T-cell (primary cell): ENCODE results near the gene FHIT. TPM values are rescaled to one million over a fixed set of nuclear protein-coding genes. Genes with fewer than 3 reads are reported as not detected.

Experiments
- ATAC-seq, 4 experiments: fragments of 200-7000 bp in 3 of 4; fragments of 150-1000 bp in 1 of 4; cut with Tn5 transposase; replicated peaks in 1 of 4; 1 replicate in 3 of 4; 2 replicates in 1 of 4; pipeline ENCODE4 v1.10.0; 2021; ENCODE audit warnings: moderate library complexity in 3 of 4, mild to moderate bottlenecking in 2 of 4, moderate number of reproducible peaks in 1 of 4
- CTCF ChIA-PET, 2 donors: fragments of 300-600 bp; sonication (Branson Sonifier 250); formaldehyde crosslinking; loops; one replicate each; lab custom pipeline; 2022; ENCODE audit warnings: antibody characterized with exemption in 2 of 2; lab: Charles Lee
- POLR2A ChIA-PET, 2 donors: fragments of 300-600 bp; sonication (Branson Sonifier 250); formaldehyde crosslinking; loops; one replicate each; lab custom pipeline; 2022; ENCODE audit warnings: antibody characterized with exemption in 2 of 2; lab: Charles Lee
- DNase-seq, 35 experiments: peaks; one replicate each; pipeline versions ENCODE4 v3.0.0 to v3.0.0-alpha.2; 2013 to 2023
- H3K27ac ChIP-seq: one replicate; pipeline ENCODE4 v1.5.1; 2013; ENCODE audit warnings: low read length
- H3K27me3 ChIP-seq, 2 experiments: replicated peaks in 1 of 2; 1 replicate in 1 of 2; 2 replicates in 1 of 2; pipeline versions ENCODE4 v1.6.1 to v1.7.0; 2013; ENCODE audit warnings: low read length in 1 of 2, mixed read lengths in 1 of 2; ENCODE audit not compliant: control insufficient read depth in 2 of 2, insufficient read depth in 2 of 2; ENCODE audit errors: extremely low read depth in 1 of 2
- H3K36me3 ChIP-seq, 2 donors: 1 replicate in 1 of 2; 2 replicates in 1 of 2; pipeline versions ENCODE4 v1.6.1 to v1.7.0; 2013; ENCODE audit warnings: low read length in 1 of 2; ENCODE audit not compliant: control insufficient read depth in 2 of 2, insufficient read depth in 1 of 2; ENCODE audit errors: extremely low read depth in 1 of 2
- H3K4me1 ChIP-seq, 2 experiments: 1 replicate in 1 of 2; 2 replicates in 1 of 2; pipeline versions ENCODE4 v1.6.1 to v1.7.0; 2013; ENCODE audit warnings: low read length in 2 of 2, mixed read lengths in 1 of 2; ENCODE audit not compliant: insufficient read depth in 2 of 2, control insufficient read depth in 1 of 2; ENCODE audit errors: extremely low read depth in 1 of 2
- H3K4me3 ChIP-seq, 2 donors: 1 replicate in 1 of 2; 2 replicates in 1 of 2; pipeline versions ENCODE4 v1.5.1 to v1.7.0; 2013; ENCODE audit warnings: mild to moderate bottlenecking in 2 of 2, low read length in 1 of 2, moderate library complexity in 1 of 2; ENCODE audit not compliant: control insufficient read depth in 1 of 2; ENCODE audit errors: extremely low read depth in 1 of 2
- H3K9me3 ChIP-seq: 2 replicates; pipeline ENCODE4 v1.7.0; 2013
- H3K27ac Mint-ChIP-seq, 2 donors: one replicate each; pipeline ENCODE4 v1.8.0; 2020 to 2021; ENCODE audit warnings: mild to moderate bottlenecking in 2 of 2, mixed read lengths in 2 of 2
- H3K27me3 Mint-ChIP-seq, 2 donors: one replicate each; pipeline ENCODE4 v1.8.0; 2021 to 2022; ENCODE audit warnings: mixed read lengths in 2 of 2
- H3K36me3 Mint-ChIP-seq: one replicate; pipeline ENCODE4 v1.8.0; 2021; ENCODE audit warnings: mixed read lengths
- H3K4me1 Mint-ChIP-seq, 3 donors: one replicate each; pipeline ENCODE4 v1.8.0; 2020 to 2022; ENCODE audit warnings: mixed read lengths in 3 of 3, mild to moderate bottlenecking in 1 of 3
- H3K4me3 Mint-ChIP-seq, 3 donors: one replicate each; pipeline ENCODE4 v1.8.0; 2020 to 2022; ENCODE audit warnings: mild to moderate bottlenecking in 3 of 3, mixed read lengths in 3 of 3, moderate library complexity in 3 of 3
- H3K9me3 Mint-ChIP-seq, 3 donors: one replicate each; pipeline ENCODE4 v1.8.0; 2020 to 2022; ENCODE audit warnings: mixed read lengths in 3 of 3
- WGBS: methylation state at CpG from one replicate; pipeline ENCODE4 v1.1.5; 2013; ENCODE audit warnings: missing lambda C conversion rate; ENCODE audit not compliant: insufficient coverage; 5-methylcytosine and 5-hydroxymethylcytosine counted together
- total RNA-seq, 35 experiments: library from RNA in 6 of 35; stranded (reverse) in 6 of 35; fragments of 120-200 nt in 1 of 35; gene quantifications; one replicate each; pipeline versions ENCODE4 v1.2.1 to v1.2.4 and lab custom pipeline; 2013 to 2026

FHIT gene
- total RNA-seq, 5 donors from 2014 or later (not counting 1 experiment from before 2014, with no cell fraction given) = 33.1 to 197 (median 78.3) TPM

- ATAC-seq (no peak), DNase-seq (no peak)
- WGBS = 100% methylated on average over 1 of the region's 1 CpG
- H3K9me3 Mint-ChIP-seq = peaks cover 6 to 15% (median 8%) of the 10 kb centered on the region in 3 donors
- peak overlapping the region in 1 of 3 donors; percentile 19 for H3K4me3 Mint-ChIP-seq
- H3K36me3 ChIP-seq = peaks cover 0 to 4% of the 10 kb centered on the region in 2 donors
- ChIA-PET CTCF (no interaction called here), POLR2A (interaction anchor here in 1 of 2 donors (0.6 kb wide), 1 partner anchor 33 kb away, joined by 3 read pairs; no protein-coding TSS in a partner anchor)
- H3K27me3 ChIP-seq = no peaks in the 10 kb centered on the region
- H3K9me3 ChIP-seq = no peaks in the 10 kb centered on the region
- no peaks in the 10 kb centered on the region for H3K27me3 Mint-ChIP-seq
- H3K4me3 ChIP-seq = no peak overlapping the region
- H3K4me1 ChIP-seq = peaks cover 15 to 17% of the 10 kb centered on the region in 2 experiments
- no peak overlapping the region for H3K27ac ChIP-seq
- H3K4me1 Mint-ChIP-seq = peaks cover 42 to 77% (median 55%) of the 10 kb centered on the region in 3 donors
- H3K36me3 Mint-ChIP-seq = peaks cover 35% of the 10 kb centered on the region
- no peak overlapping the region for H3K27ac Mint-ChIP-seq
These were observed 1205.6 kb downstream of the FHIT start for GRCh38 chr3:60045686-60046085.

- ATAC-seq (no peak), DNase-seq (no peak)
- no peaks in the 10 kb centered on the region for H3K9me3 ChIP-seq
- H3K4me1 ChIP-seq = peaks cover 0 to 3% of the 10 kb centered on the region in 2 experiments
- H3K9me3 Mint-ChIP-seq = peaks cover 0 to 8% (median 3%) of the 10 kb centered on the region in 3 donors
- H3K27ac ChIP-seq = no peak overlapping the region
- peaks cover 0 to 3% of the 10 kb centered on the region in 2 donors for H3K36me3 ChIP-seq
- H3K27ac Mint-ChIP-seq = peak overlapping the region in 1 of 2 donors; percentile 43
- ChIA-PET CTCF (no interaction called here), POLR2A (interaction anchor here in 1 of 2 donors (0.8 to 1.0 kb wide), 2 partner anchors 8 to 9 kb away, joined by 3 to 4 read pairs; no protein-coding TSS in a partner anchor)
- peaks cover 46% of the 10 kb centered on the region for H3K36me3 Mint-ChIP-seq
- no peaks in the 10 kb centered on the region for H3K27me3 Mint-ChIP-seq
- no peak overlapping the region for H3K4me3 ChIP-seq
- no peaks in the 10 kb centered on the region for H3K27me3 ChIP-seq
- peaks cover 10 to 61% (median 43%) of the 10 kb centered on the region in 3 donors for H3K4me1 Mint-ChIP-seq
- WGBS = no CpG with 5 or more reads among the region's 7 CpGs
- no peak overlapping the region for H3K4me3 Mint-ChIP-seq
These were observed 1214.4 kb downstream of the FHIT start for GRCh38 chr3:60036803-60037202.

- Mint-ChIP-seq H3K27me3 (no peaks in the 10 kb centered on the region), H3K9me3 (peaks cover 0 to 8% (median 3%) of the 10 kb centered on the region in 3 donors), H3K36me3 (peaks cover 31% of the 10 kb centered on the region), H3K27ac (peak overlapping the region in 1 of 2 donors; percentile 15), H3K4me1 (peaks cover 19 to 63% (median 53%) of the 10 kb centered on the region in 3 donors), H3K4me3 (no peak overlapping the region)
- H3K27me3 ChIP-seq = no peaks in the 10 kb centered on the region
- no peaks in the 10 kb centered on the region for H3K36me3 ChIP-seq
- no peak overlapping the region for H3K4me3 ChIP-seq
- no peaks in the 10 kb centered on the region for H3K9me3 ChIP-seq
- POLR2A ChIA-PET = no interaction called here
- peaks cover 0 to 6% of the 10 kb centered on the region in 2 experiments for H3K4me1 ChIP-seq
- DNase-seq = no peak
- WGBS = no CpG with 5 or more reads among the region's 3 CpGs
- CTCF ChIA-PET = interaction anchor here in 1 of 2 donors (0.6 kb wide), 1 partner anchor 176 kb away, joined by 3 read pairs; no protein-coding TSS in a partner anchor
- no peak overlapping the region for H3K27ac ChIP-seq
- ATAC-seq = no peak
These were observed 1217.3 kb downstream of the FHIT start for GRCh38 chr3:60033901-60034453.

- Mint-ChIP-seq H3K36me3 (peaks cover 17% of the 10 kb centered on the region), H3K4me3 (no peak overlapping the region), H3K4me1 (peaks cover 33 to 75% (median 68%) of the 10 kb centered on the region in 3 donors), H3K9me3 (no peaks in the 10 kb centered on the region), H3K27me3 (no peaks in the 10 kb centered on the region), H3K27ac (peak overlapping the region; percentile 29 to 88)
- H3K36me3 ChIP-seq = no peaks in the 10 kb centered on the region
- H3K9me3 ChIP-seq = no peaks in the 10 kb centered on the region
- DNase-seq (no peak), ATAC-seq (no peak)
- H3K4me3 ChIP-seq = no peak overlapping the region
- H3K4me1 ChIP-seq = peaks cover 3 to 21% of the 10 kb centered on the region in 2 experiments
- CTCF ChIA-PET = no interaction called here
- no peaks in the 10 kb centered on the region for H3K27me3 ChIP-seq
- no peak overlapping the region for H3K27ac ChIP-seq
- no CpG with 5 or more reads among the region's 1 CpG for WGBS
- POLR2A ChIA-PET = interaction anchor here in 1 of 2 donors (0.6 kb wide), 1 partner anchor 66 kb away, joined by 9 read pairs; no protein-coding TSS in a partner anchor
These were observed 1220.3 kb downstream of the FHIT start for GRCh38 chr3:60030982-60031381.

- no peaks in the 10 kb centered on the region for H3K27me3 Mint-ChIP-seq
- H3K4me3 Mint-ChIP-seq = peak overlapping the region in 1 of 3 donors; percentile 43
- H3K27ac ChIP-seq = no peak overlapping the region
- ATAC-seq = no peak
- H3K27me3 ChIP-seq = no peaks in the 10 kb centered on the region
- CTCF ChIA-PET = no interaction called here
- 50% methylated on average over 1 of the region's 2 CpGs for WGBS
- POLR2A ChIA-PET = interaction anchor here (0.6 to 1.3 kb wide), 2 partner anchors 9 to 18 kb away, joined by 3 to 4 read pairs; no protein-coding TSS in a partner anchor
- DNase-seq = no peak
- H3K4me3 ChIP-seq = no peak overlapping the region
- no peaks in the 10 kb centered on the region for H3K9me3 Mint-ChIP-seq
- peak overlapping the region in 1 of 2 donors; percentile 40 for H3K27ac Mint-ChIP-seq
- peaks cover 45 to 84% (median 83%) of the 10 kb centered on the region in 3 donors for H3K4me1 Mint-ChIP-seq
- no peaks in the 10 kb centered on the region for H3K36me3 ChIP-seq
- peaks cover 11% of the 10 kb centered on the region for H3K36me3 Mint-ChIP-seq
- H3K9me3 ChIP-seq = no peaks in the 10 kb centered on the region
- H3K4me1 ChIP-seq = peaks cover 9 to 38% of the 10 kb centered on the region in 2 experiments
These were observed 1223.0 kb downstream of the FHIT start for GRCh38 chr3:60028233-60028632.

GRCh38 chr3:60027335-60027734, 1223.9 kb downstream of the FHIT start:
- H3K9me3 ChIP-seq = no peaks in the 10 kb centered on the region
- no peaks in the 10 kb centered on the region for H3K36me3 ChIP-seq
- no peak for ATAC-seq
- Mint-ChIP-seq H3K36me3 (peaks cover 13% of the 10 kb centered on the region), H3K4me1 (peaks cover 50 to 84% (median 84%) of the 10 kb centered on the region in 3 donors), H3K4me3 (peak overlapping the region; percentile 18 to 61 (median 38)), H3K27ac (peak overlapping the region; percentile 84 to 85), H3K27me3 (no peaks in the 10 kb centered on the region), H3K9me3 (no peaks in the 10 kb centered on the region)
- peaks cover 11 to 42% of the 10 kb centered on the region in 2 experiments for H3K4me1 ChIP-seq
- no peak overlapping the region for H3K27ac ChIP-seq
- no peak for DNase-seq
- POLR2A ChIA-PET = interaction anchor here (0.6 to 1.3 kb wide), 2 partner anchors 10 to 17 kb away, joined by 3 to 4 read pairs; no protein-coding TSS in a partner anchor
- no peak overlapping the region for H3K4me3 ChIP-seq
- no CpG with 5 or more reads among the region's 7 CpGs for WGBS
- CTCF ChIA-PET = no interaction called here
- no peaks in the 10 kb centered on the region for H3K27me3 ChIP-seq
